Hair follicular keratinocyte (primary cell): ENCODE measurements around the gene MAMDC4. TPM values are rescaled to one million over a fixed set of nuclear protein-coding genes. Genes with fewer than 3 reads are reported as not detected.

Source experiments
- total RNA-seq: library from RNA; depleted of rRNA; stranded (reverse); fragments of >200 nt; gene quantifications from 2 replicates; pipeline ENCODE4 v1.2.3, GENCODE V29; 2015

The MAMDC4 gene
- 2.6 and 3.1 TPM in 2 replicates for total RNA-seq

DNA sequence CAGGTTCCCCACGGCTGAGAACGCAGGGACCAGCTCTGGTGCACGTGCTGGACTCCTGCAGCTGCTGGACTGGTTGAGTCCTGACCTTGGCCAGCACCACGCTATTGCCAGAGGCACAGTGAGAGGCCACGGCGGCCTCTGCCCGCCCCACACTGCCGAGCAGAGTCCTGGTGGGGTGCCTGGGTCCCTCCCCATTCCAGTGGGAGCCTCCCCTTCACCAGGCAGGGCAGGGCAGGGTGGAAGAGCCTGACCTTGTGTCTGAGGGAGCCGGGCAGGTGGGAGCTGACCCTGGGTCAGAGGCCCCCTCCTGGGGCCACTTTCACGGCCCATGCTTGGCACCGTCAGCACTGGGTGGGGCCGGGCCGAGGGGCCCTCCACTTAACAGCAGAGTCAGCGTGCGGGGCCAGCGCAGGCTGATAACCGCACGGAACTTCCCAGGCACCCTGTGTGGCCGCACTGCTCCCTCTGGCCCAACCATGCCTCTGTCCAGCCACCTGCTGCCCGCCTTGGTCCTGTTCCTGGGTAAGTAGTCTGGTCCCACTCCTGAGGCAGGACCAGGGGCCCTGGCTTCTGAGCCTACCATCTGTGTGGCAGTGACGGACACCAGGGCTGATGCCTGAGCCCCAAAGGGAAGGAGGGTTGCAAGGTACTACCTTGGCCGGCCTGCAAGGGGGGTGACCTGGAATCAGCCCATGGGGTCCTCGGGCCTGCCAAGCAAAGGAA, at the start of gene MAMDC4:
Gene MAMDC4 (plus strand): TSS at position 406 of the 723 bp plus-strand sequence. CDS start 71 bp downstream, at position 477.

DNA sequence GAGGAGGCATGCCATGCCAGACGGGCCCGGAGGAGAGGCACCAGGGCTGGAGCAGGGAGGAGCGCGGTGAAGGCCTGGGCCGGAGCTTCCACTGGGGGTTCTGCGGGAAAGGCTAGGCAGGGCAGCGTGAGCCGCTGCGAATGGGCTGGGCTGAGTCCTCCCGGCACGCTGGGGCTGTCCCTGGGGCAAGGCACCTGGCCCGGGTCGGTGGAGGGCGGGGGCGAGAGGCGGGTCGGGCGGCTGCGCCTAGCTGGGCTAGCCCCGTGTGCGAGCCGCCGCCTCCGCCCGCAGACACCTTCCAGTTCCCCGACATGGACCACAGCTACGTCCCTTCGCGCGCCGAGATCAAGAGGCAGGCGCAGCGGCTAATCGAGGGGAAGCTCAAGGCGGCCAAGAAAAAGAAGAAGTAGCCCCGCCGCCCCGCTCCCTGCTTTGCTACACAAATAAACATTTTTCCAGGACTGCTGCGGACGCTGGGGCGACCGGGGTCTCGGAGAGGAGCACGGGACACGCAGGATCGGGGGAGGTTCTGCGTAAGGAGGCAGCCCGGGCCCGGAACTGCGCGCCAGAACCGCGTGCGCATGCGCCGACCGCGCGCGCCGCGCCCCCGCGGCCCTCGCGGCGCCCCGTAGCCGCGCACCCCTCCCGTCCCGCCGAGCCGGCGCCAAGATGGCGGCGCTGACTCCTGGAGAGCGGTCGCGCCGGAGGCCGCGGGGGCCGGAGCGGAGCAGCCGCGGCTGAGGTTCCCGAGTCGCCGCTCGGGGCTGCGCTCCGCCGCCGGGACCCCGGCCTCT, 44.7 kb upstream of the MAMDC4 start, which contains the start of gene RABL6:
Gene RABL6 (plus strand): TSS at position 668 of the 794 bp plus-strand sequence. CDS start 249 bp downstream, outside the sequence.

DNA sequence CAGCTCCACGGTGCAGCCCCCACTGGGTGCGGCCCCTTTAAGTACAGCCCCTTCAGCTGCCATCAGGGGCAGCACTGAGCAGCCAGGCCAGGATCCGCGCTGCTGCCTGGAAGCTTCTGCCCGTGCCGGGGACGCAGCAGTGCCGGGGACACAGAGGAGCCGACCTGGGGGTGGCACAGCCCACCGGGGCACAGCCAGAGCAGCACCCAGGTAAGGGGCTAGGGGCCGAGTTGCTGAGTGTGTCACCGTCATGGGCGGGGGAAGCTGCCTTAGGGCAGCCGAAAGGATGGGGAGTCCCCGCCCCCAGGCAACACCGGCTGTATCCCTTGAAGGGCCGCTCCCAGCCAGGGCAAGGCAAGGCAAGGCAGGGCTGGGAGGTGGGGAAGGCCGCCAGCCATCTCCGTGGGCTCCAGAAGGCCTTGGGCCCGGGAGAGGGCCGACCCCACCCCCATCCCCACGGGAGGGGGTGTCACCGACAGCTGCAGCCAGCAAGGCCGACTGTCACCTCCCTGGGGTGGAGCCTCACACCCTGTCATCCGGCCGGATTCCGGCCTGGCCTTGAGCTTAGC, 9.7 kb upstream of the MAMDC4 start, which contains the start of gene AJM1:
Gene AJM1 (plus strand): TSS at position 99 of the 569 bp plus-strand sequence. CDS start 1,937 bp downstream, outside the sequence.

GRCh38 chr9:136849038-136849959, 2.8 kb upstream of the MAMDC4 start, which contains the start of gene PHPT1:
TSS of gene PHPT1 (plus strand) at chr9:136849409. CDS start at chr9:136849431, 22 bp downstream.

GRCh38 chr9:136885950-136886578, 33.9 kb downstream of the MAMDC4 start, which contains the start of gene TRAF2:
TSS of gene TRAF2 (plus strand) at chr9:136886516. CDS start at chr9:136898741, 12,225 bp downstream.

Other genes starting within 250 kb of the MAMDC4 start
- gene EGFL7, start 189.4 kb upstream of the MAMDC4 start, total RNA-seq = 11.1 and 18.8 TPM in 2 replicates
- 52.2 and 74.0 TPM in 2 replicates for gene AGPAT2, start 164.9 kb upstream of the MAMDC4 start, total RNA-seq
- 0.08 and 0.47 TPM in 2 replicates for gene DIPK1B, start 139.8 kb upstream of the MAMDC4 start, total RNA-seq
- not detected in 2 replicates for gene LCN10, start 109.4 kb upstream of the MAMDC4 start, total RNA-seq
- not detected in 2 replicates for gene LCN6, start 103.8 kb upstream of the MAMDC4 start, total RNA-seq
- gene LCN8, start 94.1 kb upstream of the MAMDC4 start, total RNA-seq = not detected in 2 replicates
- gene LCN15, start 87.8 kb upstream of the MAMDC4 start, total RNA-seq = not detected in 2 replicates
- 240 and 247 TPM in 2 replicates for gene TMEM141, start 61.0 kb upstream of the MAMDC4 start, total RNA-seq
- 1.3 TPM in 1 of 2 replicates, not detected in the other for gene CCDC183, start 56.0 kb upstream of the MAMDC4 start, total RNA-seq
- 82.2 and 126 TPM in 2 replicates for gene RABL6, start 44.4 kb upstream of the MAMDC4 start, total RNA-seq
- 0.87 and 2.0 TPM in 2 replicates for gene AJM1, start 9.9 kb upstream of the MAMDC4 start, total RNA-seq
- 127 and 150 TPM in 2 replicates for gene PHPT1, start 2.9 kb upstream of the MAMDC4 start, total RNA-seq
- gene EDF1, start 14.0 kb downstream of the MAMDC4 start, total RNA-seq = 302 and 330 TPM in 2 replicates
- gene TRAF2, start 34.2 kb downstream of the MAMDC4 start, total RNA-seq = 10.0 and 16.7 TPM in 2 replicates
- 149 and 155 TPM in 2 replicates for gene FBXW5, start 92.4 kb downstream of the MAMDC4 start, total RNA-seq
- gene C8G, start 92.9 kb downstream of the MAMDC4 start, total RNA-seq = not detected in 2 replicates
- not detected in 2 replicates for gene LCN12, start 99.9 kb downstream of the MAMDC4 start, total RNA-seq
- not detected in 2 replicates for gene PTGDS, start 125.2 kb downstream of the MAMDC4 start, total RNA-seq
- gene LCNL1, start 130.6 kb downstream of the MAMDC4 start, total RNA-seq = not detected in 2 replicates
- 45.6 and 54.8 TPM in 2 replicates for gene PAXX, start 140.1 kb downstream of the MAMDC4 start, total RNA-seq
- gene CLIC3, start 144.2 kb downstream of the MAMDC4 start, total RNA-seq = 3.3 and 8.7 TPM in 2 replicates
- 0.95 and 5.2 TPM in 2 replicates for gene ABCA2, start 175.9 kb downstream of the MAMDC4 start, total RNA-seq
- gene FUT7, start 179.7 kb downstream of the MAMDC4 start, total RNA-seq = not detected in 2 replicates
- gene NPDC1, start 193.8 kb downstream of the MAMDC4 start, total RNA-seq = 2.9 and 9.0 TPM in 2 replicates
- gene ENTPD2, start 201.7 kb downstream of the MAMDC4 start, total RNA-seq = 0.11 and 0.39 TPM in 2 replicates
- gene SAPCD2, start 218.2 kb downstream of the MAMDC4 start, total RNA-seq = 4.0 and 10.3 TPM in 2 replicates
- gene UAP1L1, start 225.2 kb downstream of the MAMDC4 start, total RNA-seq = 1.2 and 3.8 TPM in 2 replicates
- gene MAN1B1, start 234.6 kb downstream of the MAMDC4 start, total RNA-seq = 63.0 and 80.3 TPM in 2 replicates